Iris pigment epithelial cell (primary cell): ENCODE measurements around the gene BGN.

Experiments
- DNase-seq: peaks from one replicate; pipeline ENCODE4 v3.0.0-alpha.2; 2011; ENCODE audit warnings: low read depth

Gene BGN

DNA sequence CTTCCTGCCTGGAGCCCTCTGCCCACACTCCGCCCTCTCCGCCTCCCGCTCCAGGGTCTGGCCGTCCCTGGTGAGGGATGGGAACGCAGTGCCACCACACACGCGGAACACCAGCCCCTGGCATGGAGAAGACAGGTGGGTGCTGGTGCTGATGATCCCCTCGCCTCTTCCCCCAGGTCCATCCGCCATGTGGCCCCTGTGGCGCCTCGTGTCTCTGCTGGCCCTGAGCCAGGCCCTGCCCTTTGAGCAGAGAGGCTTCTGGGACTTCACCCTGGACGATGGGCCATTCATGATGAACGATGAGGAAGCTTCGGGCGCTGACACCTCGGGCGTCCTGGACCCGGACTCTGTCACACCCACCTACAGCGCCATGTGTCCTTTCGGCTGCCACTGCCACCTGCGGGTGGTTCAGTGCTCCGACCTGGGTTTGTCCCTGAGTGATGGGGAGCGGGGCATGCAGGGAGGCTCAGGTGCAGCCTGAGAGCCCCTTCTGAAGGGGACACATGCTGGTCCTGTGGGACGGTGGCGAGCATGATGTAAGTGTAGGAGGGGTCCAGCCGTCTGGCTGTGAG lies 9.8 kb downstream of the BGN start:
- no peak for DNase-seq

GRCh38 chrX:153505361-153505760 lies 10.6 kb downstream of the BGN start:
- no peak for DNase-seq

GRCh38 chrX:153507484-153508178 lies 12.9 kb downstream of the BGN start:
- peak; percentile 50 for DNase-seq

GRCh38 chrX:153509592-153509991 lies 14.8 kb downstream of the BGN start:
- DNase-seq: no peak

DNA sequence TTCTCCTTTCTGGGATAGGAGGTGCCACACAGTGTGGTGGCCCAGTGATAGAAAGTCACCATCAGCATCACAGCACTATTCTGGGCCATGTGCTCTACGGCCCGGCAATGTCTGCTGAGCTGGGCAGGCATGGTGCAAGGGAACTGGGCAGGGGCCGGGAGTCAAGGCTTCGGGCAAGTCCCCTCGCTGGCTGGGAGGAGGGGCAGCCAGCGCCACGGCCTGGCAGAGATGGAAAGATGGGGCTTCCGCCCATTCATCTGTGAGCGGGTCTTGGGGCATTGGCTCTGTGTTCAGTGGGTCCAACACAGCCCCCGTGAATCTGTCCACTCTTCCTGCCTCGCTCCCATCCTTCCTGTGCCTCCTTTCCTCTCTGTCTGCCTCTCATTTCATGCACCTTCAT lies 15.6 kb downstream of the BGN start:
- DNase-seq: no peak

DNA sequence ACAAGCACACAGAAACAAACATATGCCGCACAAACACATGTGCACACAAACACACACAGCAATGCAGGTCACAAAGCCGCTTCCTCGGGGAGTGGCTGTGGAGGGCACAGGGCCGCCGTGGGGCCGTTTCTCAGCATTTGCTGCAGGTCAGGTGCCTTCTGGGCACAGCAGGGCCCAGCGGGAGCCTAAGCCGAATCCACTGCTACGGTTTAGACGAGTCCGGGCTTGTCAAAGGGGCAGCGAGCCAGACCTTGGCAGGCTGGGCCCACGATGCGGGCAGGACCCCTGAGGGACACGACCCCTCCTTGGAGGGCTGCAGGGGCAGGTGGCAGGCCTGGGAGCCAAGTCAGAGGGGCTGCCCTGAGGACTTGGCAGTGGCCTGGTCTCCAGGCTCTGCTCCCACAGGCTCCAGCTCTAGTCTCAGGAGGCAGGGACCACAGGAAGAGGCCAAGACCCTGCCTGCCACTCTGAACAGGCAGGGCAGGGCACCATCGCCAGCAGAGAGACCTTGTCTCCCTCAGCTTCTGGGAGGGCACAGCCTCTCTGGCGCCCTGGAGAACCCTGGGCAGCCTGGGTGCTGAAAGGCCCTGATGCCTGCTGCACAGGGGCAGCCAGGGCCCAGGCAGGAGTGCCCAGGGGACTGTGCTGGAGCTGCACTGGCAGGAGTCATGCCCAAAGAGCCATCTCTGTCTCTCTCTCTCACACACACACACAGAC lies 17.2 kb downstream of the BGN start:
- DNase-seq: no peak

DNA sequence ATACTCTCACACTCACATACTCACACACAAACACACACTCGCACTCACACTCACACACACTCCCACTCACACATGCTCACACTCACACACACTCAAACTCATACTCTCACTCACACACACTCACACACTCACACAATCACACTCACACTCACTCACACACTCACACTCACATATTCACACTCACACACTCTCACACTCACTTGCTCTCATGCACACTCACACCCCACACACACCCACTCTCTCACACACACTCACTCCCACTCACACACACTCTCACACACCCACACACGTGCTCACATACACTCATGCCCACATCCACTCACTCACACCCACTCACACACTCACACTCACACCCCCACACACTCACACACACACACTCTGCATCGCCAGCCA lies 17.7 kb downstream of the BGN start:
- DNase-seq: no peak

GRCh38 chrX:153513265-153513664 lies 18.5 kb downstream of the BGN start:
- no peak for DNase-seq

DNA sequence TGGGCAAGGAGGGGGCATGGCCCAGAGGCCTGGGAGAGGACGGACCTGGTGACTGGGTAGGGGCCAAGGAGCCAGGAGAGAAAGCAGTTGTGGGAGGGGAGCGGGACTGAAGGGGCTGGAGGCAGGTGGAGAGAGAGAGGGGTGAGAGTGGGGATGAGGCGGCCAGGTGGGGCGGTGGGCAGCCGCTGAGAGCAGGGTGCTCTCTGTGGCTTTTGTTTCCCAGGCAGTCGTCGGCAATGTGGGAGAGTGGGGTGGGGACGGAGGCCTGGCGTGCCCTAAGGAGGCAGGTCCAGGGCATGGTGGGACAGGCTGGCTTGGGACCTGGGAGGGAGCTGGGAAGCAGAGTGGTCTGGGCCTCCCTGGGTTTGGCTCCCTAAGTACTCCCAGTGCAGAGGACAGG lies 19.5 kb downstream of the BGN start:
- DNase-seq: no peak

- no peak for DNase-seq
Measured at GRCh38 chrX:153515435-153515834, 20.7 kb downstream of the BGN start.

- DNase-seq: no peak
Measured at GRCh38 chrX:153516073-153516472, 21.3 kb downstream of the BGN start.

GRCh38 chrX:153517423-153517822 lies 22.6 kb downstream of the BGN start, which contains the start of gene ATP2B3:
Gene ATP2B3, plus strand, starts transcription at chrX:153517642. Its CDS starts 18,606 bp downstream, at chrX:153536248.
- no peak for DNase-seq

DNA sequence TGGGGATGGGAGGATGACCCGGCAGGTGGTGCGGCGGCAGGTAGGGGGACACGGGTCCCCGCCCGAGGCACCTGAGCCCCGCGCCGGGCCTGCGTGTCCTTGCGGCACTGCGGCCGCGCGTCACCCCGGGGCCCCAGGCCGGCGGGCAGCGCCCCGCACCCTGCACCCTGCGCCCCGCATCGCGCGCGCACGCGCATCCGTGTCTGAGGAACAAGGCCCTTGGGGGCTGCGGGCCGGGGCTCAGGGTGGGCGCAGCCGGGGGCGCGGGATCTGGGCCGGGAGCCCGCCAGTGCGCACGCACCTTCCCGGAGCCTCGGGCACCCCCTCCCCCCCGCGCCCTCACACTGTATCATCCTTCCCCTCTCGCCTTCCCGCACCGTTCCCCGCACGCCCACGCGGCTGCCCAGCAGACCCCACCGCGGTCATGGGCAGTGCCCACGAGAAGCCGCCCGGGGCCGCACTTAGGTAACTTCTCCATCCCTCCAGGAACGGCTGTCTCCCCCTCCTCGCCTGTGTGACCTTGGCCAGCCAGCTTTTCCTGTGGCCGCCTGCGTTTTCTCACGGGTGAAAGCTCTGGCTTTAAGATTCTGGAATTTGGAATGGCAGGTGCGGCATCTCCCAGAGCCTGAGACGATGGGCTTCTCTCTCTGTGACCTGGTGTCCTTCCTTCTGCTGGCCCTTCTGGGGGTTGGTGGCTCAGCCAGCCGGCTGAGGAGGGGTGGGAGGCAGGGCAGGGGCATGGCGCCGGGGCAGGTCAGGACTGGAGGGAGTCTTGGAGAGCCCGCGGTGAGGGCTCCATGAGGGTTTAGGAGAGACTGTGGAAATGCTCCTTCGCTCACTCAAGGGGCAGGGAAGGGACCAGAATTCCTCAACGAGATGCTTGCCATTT lies 23.4 kb downstream of the BGN start:
- DNase-seq: no peak

DNA sequence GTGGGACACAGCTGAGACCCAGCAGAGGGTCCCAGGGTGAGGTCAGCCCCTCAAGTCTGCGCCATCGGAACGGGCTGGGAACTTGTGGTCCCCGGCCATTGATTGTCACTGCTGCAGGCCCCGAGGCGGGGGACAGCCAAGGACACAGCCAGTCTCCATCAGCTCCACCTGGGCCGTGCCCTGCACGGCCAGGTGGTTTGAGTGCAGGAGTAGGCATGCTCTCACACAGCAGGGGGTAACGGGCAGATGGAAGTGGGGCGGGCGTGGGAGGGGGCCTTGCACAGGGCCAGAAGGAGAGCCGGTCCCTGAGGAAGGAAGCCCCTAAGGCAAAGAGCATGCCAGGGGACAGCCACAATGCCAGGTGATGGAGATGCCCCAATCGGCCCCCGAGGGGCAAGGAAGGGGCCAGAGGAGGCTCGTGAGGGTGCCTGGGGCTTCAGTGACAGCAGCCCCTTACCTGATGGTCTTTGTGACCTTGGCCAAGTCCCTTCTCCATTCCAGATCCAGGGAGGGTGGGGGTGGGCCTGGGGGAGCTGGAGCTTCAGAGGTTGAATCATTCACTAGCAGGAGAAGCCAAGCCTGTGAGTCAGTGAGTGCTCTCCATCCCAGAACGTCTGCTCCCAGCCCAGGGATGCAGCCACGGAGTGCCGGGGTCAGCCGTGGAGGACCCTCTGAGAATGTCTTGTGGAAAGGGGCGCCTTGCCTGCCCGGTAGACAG lies 24.9 kb downstream of the BGN start:
- DNase-seq: peak; percentile 39

- no peak for DNase-seq
Measured at GRCh38 chrX:153520287-153520917, 25.6 kb downstream of the BGN start.

DNA sequence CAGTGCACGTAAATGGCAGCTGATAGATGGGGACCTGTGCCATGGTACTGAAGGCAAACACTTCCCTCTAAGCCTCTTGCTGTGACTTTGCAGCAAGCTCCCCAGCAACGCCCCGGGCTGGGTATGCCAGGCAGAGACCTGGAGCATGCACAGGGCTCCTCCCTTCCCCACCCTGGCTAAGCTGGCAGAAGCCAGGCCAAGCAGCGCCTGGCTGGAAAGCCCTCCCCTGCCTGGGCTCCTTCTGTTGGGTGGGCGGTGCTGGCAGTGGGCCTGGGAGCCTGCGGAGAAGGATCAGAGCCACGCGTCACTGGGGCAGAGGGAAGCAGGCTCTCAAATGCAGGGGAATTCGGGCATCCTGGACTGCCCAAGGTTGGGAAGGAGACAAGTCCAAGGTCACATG lies 26.3 kb downstream of the BGN start:
- DNase-seq: peak; percentile 6

- no peak for DNase-seq
Measured at GRCh38 chrX:153522259-153522658, 27.5 kb downstream of the BGN start.

GRCh38 chrX:153523269-153523668 lies 28.5 kb downstream of the BGN start:
- no peak for DNase-seq

- no peak for DNase-seq
Measured at GRCh38 chrX:153524234-153524633, 29.5 kb downstream of the BGN start.

GRCh38 chrX:153525451-153525850 lies 30.7 kb downstream of the BGN start:
- DNase-seq: no peak

DNA sequence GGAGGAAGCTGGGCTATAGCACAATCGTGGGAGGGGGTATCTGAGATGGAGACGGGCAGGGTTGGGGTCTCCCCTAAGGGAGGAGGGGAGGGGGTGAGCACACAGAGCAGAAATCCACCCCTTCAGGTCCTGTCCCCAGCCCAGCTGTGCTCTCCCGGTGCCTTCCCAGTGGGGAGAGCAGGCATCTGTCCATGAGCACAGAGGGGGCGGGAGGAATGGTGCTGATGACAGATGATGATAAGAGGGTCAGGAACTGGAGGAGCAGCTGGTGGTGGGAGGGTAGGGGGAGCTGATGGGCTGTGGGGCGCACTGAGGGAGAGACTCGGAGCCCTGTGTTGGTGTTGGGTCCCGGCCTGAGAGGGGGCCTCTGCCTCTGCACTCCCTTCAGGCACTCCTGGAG lies 31.3 kb downstream of the BGN start:
- no peak for DNase-seq
